Measurements from ENCODE around the gene APBA1. TPM values are rescaled to one million over a fixed set of nuclear protein-coding genes. Genes with fewer than 3 reads are reported as not detected.

APBA1 gene
- total RNA-seq, 1 experiment from 2014 or later, result 1.8 TPM

DNA sequence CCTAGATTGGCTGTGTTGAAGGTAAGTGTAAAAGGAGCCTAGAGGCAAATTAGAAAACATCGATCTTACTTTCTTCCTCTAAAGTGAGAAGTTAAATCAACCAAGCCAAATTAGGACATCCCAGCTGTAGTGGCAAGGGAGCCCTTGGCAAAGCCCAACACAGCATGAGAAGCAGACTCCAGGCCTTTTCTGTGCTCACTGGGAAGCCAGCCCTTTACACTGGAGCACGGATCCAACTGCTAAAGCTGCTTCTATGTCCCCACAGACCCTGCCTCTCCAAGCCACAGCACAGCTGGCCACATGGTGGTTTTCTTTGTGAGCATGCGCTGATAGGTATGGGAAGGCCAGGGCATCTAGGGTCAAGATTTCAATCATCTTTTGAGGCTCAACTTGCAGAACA, 94.1 kb downstream of the APBA1 start:
- no peak overlapping the region for H3K4me3 Mint-ChIP-seq
- Histone ChIP-seq H4K5ac (ENCODE audit: insufficient read length, low read depth, low read length) (no peak overlapping the region), H4K91ac (ENCODE audit: insufficient read length, low read depth, low read length) (no peak overlapping the region), H3K4me2 (ENCODE audit: insufficient read depth, insufficient read length, low read length) (no peak overlapping the region), H3K56ac (ENCODE audit: insufficient read length, low read depth, low read length) (no peak overlapping the region), H2AFZ (ENCODE audit: low read length) (no peak overlapping the region), H3K4me1 (ENCODE audit: insufficient read depth, low read length) (no peaks in the 10 kb centered on the region; the same call in 1 of the 2 replicates), H2BK12ac (ENCODE audit: insufficient read length, low read depth, low read length) (no peak overlapping the region), H3K27ac (ENCODE audit: insufficient read length, low read depth, low read length) (no peak overlapping the region), H3K14ac (ENCODE audit: insufficient read depth, low read length) (no peak overlapping the region), H3K9ac (ENCODE audit: extremely low read depth, insufficient read length, low read length) (no peak overlapping the region), H3T11ph (ENCODE audit: low read length) (no peak overlapping the region), H2BK15ac (ENCODE audit: low read depth, low read length) (no peak overlapping the region), H3K23ac (ENCODE audit: insufficient read length, low read depth, low read length) (no peak overlapping the region), H3K4ac (ENCODE audit: low read depth, low read length) (no peak overlapping the region), H3K18ac (ENCODE audit: insufficient read length, low read depth, low read length) (no peak overlapping the region), H3K23me2 (ENCODE audit: insufficient read length, low read depth, low read length, poor library complexity, severe bottlenecking) (no peaks in the 10 kb centered on the region), H3K27me3 (ENCODE audit: insufficient read depth, low read length) (peaks cover 27% of the 10 kb centered on the region), H3K9me3 (ENCODE audit: control insufficient read depth, low read depth, low read length) (no peaks in the 10 kb centered on the region), H4K20me1 (ENCODE audit: control insufficient read depth, insufficient read depth, insufficient read length) (no peaks in the 10 kb centered on the region), H2BK5ac (ENCODE audit: insufficient read length, low read length) (no peak overlapping the region), H4K8ac (replicated peaks; ENCODE audit: insufficient read length, low read depth, low read length) (no peak overlapping the region), H3K79me2 (ENCODE audit: insufficient read depth, low read length) (no peaks in the 10 kb centered on the region), H3K79me1 (ENCODE audit: insufficient read depth, low read depth, low read length, poor library complexity, severe bottlenecking) (no peaks in the 10 kb centered on the region), H2AK5ac (ENCODE audit: insufficient read length, low read length) (no peak overlapping the region), H2BK120ac (ENCODE audit: low read depth, low read length, poor library complexity, severe bottlenecking) (no peak overlapping the region), H2BK20ac (ENCODE audit: low read depth, low read length, poor library complexity, severe bottlenecking) (no peak overlapping the region)
- no peaks in the 10 kb centered on the region; a peak in 1 of 7 replicates for H3K36me3 Mint-ChIP-seq (ENCODE audit: insufficient read depth in 1 of 3, low read depth in 3 of 3)
- no peaks in the 10 kb centered on the region; a peak in 2 of 5 replicates for H3K9me3 Mint-ChIP-seq
- no peak for DNase-seq
- H3K27ac Mint-ChIP-seq, result no peak overlapping the region
- no CpG with 5 or more reads among the region's 3 CpGs for WGBS (ENCODE audit: extremely low coverage, insufficient read length, low lambda C conversion rate)
- H3K4me1 Mint-ChIP-seq, result peaks cover 7 to 9% of the 10 kb centered on the region in 2 experiments
- TF ChIP-seq, protein P1, sequence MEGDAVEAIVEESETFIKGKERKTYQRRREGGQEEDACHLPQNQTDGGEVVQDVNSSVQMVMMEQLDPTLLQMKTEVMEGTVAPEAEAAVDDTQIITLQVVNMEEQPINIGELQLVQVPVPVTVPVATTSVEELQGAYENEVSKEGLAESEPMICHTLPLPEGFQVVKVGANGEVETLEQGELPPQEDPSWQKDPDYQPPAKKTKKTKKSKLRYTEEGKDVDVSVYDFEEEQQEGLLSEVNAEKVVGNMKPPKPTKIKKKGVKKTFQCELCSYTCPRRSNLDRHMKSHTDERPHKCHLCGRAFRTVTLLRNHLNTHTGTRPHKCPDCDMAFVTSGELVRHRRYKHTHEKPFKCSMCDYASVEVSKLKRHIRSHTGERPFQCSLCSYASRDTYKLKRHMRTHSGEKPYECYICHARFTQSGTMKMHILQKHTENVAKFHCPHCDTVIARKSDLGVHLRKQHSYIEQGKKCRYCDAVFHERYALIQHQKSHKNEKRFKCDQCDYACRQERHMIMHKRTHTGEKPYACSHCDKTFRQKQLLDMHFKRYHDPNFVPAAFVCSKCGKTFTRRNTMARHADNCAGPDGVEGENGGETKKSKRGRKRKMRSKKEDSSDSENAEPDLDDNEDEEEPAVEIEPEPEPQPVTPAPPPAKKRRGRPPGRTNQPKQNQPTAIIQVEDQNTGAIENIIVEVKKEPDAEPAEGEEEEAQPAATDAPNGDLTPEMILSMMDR (conservative IDR thresholded peaks at IDR 0.05), result no peak
- peaks cover 48% of the 10 kb centered on the region for H3K27me3 Mint-ChIP-seq (ENCODE audit: low read depth)

Data from H9 (cell line).